GM11168 (cell line): ENCODE results near the gene ZRANB3.
"Not testable (repeated sequence)": the region's sequence is repeated elsewhere in the genome, so short reads cannot be mapped to it uniquely, and the experiment has no call there.

Source experiments
- in situ Hi-C: fragments of 300-500 bp; cut with MboI; formaldehyde crosslinking; loops from one replicate; pipeline ENCODE4 v1.12.0; 2022; ENCODE audit warnings: low sequenced_read_pairs; ENCODE audit not compliant: unreplicated experiment

ZRANB3 gene

GRCh38 chr2:135348096-135348704 lies 182.8 kb downstream of the ZRANB3 start:
- in situ Hi-C loops = not testable (repeated sequence)

GRCh38 chr2:135337071-135337470 lies 193.9 kb downstream of the ZRANB3 start:
- in situ Hi-C loops = no loop called here

- in situ Hi-C loops = no loop called here
Measured at GRCh38 chr2:135335256-135335655, 195.8 kb downstream of the ZRANB3 start.

GRCh38 chr2:135327146-135327545 lies 203.9 kb downstream of the ZRANB3 start:
- in situ Hi-C loops = no loop called here

GRCh38 chr2:135320465-135321355 lies 210.3 kb downstream of the ZRANB3 start:
- in situ Hi-C loops = no loop called here

GRCh38 chr2:135318808-135319207 lies 212.2 kb downstream of the ZRANB3 start:
- in situ Hi-C loops = no loop called here

GRCh38 chr2:135317375-135317774 lies 213.6 kb downstream of the ZRANB3 start:
- in situ Hi-C loops = no loop called here

GRCh38 chr2:135311962-135312361 lies 219.1 kb downstream of the ZRANB3 start:
- in situ Hi-C loops = no loop called here

GRCh38 chr2:135311268-135311667 lies 219.8 kb downstream of the ZRANB3 start:
- in situ Hi-C loops = no loop called here

- in situ Hi-C loops = no loop called here
Measured at GRCh38 chr2:135304694-135305093, 226.3 kb downstream of the ZRANB3 start.

GRCh38 chr2:135299658-135300244 lies 231.3 kb downstream of the ZRANB3 start:
- in situ Hi-C loops = no loop called here

GRCh38 chr2:135299165-135299564 lies 231.9 kb downstream of the ZRANB3 start:
- in situ Hi-C loops = no loop called here

- in situ Hi-C loops = not testable (repeated sequence)
Measured at GRCh38 chr2:135287121-135287520, 243.9 kb downstream of the ZRANB3 start.

- in situ Hi-C loops = no loop called here
Measured at GRCh38 chr2:135285391-135285790, 245.6 kb downstream of the ZRANB3 start.

GRCh38 chr2:135281379-135281778 lies 249.6 kb downstream of the ZRANB3 start:
- in situ Hi-C loops = no loop called here

- in situ Hi-C loops = no loop called here
Measured at GRCh38 chr2:135279209-135279608, 251.8 kb downstream of the ZRANB3 start.

- in situ Hi-C loops = no loop called here
Measured at GRCh38 chr2:135276525-135276924, 254.5 kb downstream of the ZRANB3 start.

- in situ Hi-C loops = no loop called here
Measured at GRCh38 chr2:135271006-135271405, 260.0 kb downstream of the ZRANB3 start.

- in situ Hi-C loops = no loop called here
Measured at GRCh38 chr2:135265960-135266490, 265.0 kb downstream of the ZRANB3 start.

- in situ Hi-C loops = no loop called here
Measured at GRCh38 chr2:135259123-135259522, 271.9 kb downstream of the ZRANB3 start.

- in situ Hi-C loops = no loop called here
Measured at GRCh38 chr2:135258193-135258592, 272.8 kb downstream of the ZRANB3 start.
